Measurements from ENCODE around the gene MGMT.

MGMT gene

DNA sequence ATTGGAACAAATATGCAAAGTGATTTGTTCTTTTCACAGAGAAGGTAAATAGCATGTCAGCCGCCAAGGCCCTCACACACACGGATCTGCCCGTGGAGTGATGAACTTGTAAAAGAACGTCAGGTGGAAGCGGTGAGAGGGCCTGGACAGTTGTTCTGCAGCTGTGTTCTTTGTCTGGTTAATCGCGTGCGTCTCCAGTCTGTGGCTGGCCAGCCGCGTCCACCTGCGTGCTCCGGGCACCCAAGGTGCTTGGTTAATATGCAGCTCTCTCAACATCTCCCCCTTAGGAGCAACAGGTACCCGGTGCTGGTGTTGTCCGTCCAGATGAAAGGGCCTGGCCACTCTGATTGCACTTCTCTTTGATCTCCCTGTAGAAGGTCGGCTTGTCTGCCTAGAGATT, 162.9 kb downstream of the MGMT start:
- no peak for DNase-seq

DNA sequence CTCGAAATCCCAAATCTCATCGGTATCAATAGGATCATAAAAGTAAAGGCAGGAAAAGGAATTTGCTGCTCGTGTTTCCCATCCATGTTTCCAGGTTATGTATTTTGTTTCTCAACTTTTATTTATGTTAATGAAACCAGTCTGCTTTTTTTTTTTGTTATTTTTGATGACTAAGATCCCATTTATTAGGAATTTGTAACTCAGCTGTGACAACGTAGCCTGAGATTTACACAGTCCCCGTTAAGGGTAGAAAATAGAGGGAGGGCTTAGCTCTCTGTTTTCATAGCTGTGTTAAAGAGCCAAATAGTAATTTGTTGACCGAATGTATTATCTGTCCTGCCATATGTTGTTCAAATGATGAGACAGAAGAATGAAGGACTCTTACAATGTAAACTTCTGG, 164.0 kb downstream of the MGMT start:
- DNase-seq, result no peak

DNA sequence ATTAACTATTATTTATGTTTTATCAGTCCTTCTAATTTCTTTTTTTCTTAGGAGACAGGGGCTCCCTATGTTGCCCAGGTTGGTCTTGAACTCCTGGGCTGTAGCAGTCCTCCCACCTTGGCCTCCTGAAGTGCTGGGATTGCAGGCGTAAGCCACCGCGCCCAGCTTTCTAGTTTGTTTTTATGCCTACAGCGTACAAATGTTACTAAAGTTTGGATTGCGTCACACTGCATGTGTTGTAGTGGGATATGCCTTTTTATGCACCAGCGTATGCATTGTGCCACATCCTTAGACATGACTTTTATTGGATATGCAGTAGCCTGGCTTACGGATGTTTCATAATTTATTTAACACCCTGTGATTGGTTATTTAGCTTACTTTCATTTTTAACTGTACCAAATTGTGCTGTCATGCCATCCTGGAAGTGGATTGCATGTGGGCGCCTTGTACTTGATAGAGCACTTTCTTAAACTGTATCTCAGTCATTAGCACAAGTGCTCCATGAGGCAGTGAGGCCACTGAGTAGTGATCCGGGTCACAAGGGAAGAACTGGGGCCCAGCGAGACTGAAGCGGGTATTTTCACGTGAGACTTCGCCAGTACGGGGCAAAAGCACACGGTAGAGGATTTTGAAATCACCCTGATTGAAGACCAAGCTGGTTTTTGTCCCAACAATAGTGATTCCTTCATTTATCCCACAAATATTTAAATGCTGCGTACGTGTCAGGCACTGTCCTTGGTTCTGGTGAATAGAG, 165.0 kb downstream of the MGMT start:
- no peak for DNase-seq

- no peak for DNase-seq
Observed at GRCh38 chr10:129637010-129637409, 170.0 kb downstream of the MGMT start.

DNA sequence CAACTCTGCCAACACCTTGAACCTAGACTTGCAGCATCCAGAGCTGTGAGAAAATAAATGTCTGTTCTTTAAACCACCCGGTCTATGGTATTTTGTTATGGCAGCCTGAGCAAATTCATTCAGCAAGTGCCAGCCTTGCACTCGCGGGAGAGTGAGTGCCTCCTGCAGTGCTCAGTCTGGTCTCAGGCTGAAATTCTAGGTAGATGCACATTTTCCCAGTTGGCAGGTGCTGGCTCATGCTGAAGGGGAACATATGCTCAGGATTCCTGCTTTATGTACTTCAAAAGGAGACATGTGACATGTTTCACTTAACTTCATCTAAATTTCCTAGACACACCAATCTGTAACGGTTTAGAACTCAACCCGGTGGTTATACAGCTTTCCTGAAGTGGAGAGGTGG, 170.8 kb downstream of the MGMT start:
- DNase-seq, result no peak

DNA sequence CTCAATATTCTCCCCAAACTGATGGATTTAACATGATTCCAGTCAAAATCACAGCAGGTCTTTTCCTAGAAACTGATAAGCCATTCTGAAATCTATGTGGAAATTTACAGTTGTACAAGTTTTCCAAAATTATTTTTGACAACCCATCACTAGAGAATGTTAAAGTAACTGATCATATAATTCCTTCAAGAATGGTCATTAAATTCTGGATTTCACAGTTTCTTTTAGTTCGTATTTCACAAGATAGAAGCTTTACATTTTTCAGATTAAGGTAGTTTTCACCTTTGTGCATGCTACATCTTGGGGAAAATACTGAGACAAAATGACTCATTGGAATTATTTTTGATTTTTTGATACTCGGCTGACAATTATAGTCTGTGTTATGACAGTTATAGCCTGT, 174.3 kb downstream of the MGMT start:
- DNase-seq, result no peak

DNA sequence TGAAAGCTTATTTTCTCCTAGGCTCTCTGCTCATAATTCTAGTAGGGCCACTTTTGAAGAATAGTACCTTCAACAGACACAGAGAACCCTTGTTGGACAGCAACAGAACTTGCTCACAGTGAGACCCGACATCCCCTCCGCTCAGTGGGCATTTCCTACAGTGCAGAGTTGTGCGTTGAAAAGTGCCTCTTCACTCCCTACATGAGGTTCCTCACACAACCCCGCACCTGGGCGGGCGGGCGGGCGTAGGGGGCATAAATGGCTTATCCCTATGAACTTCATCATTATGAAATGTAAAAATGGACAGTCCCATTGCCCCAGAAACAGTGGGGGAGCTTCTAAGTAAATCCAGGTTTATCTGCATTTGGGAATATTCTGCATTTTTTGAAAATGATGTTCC, 174.9 kb downstream of the MGMT start:
- no peak for DNase-seq

GRCh38 chr10:129642427-129642826, 175.4 kb downstream of the MGMT start:
- no peak for DNase-seq

DNA sequence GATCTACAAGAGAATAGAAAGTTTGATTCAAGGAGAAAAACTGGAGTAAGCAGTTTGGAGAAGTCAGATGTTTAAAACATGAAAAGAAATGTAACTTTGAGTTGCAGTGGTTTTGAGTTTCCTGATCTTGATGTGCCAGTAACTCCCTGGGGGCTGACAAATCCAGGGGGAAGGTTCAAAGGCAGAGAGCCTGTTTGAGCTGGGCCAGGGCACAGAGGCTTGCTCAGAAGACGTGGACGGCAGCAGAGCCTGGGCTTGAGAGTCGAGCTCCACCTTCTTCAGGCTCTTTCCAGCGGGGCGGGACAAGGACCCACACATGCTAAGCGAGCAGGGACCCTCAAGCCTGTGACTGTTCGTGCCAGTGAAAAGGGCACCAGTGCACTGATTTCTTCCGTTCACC, 176.2 kb downstream of the MGMT start:
- DNase-seq, result no peak

DNA sequence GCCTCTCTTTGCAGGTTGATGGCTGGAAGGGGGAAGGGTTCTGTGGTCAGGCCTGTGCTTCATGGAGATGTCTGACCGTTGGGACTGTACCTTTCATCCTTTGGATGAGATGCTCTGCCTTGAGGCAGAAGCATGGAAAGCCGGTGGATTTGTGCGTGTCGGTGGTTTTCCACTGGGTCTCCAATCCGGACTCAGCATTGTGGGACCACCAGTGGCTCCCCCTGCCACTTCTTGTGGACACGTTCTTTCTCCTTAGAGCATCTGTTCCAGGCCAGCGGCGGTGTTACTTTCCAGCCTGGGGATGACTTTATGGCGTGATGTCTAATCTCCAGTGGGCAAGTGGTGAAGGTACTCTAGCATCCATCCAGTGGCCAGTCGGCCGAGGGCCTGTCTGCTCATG, 178.4 kb downstream of the MGMT start:
- DNase-seq, result no peak

DNA sequence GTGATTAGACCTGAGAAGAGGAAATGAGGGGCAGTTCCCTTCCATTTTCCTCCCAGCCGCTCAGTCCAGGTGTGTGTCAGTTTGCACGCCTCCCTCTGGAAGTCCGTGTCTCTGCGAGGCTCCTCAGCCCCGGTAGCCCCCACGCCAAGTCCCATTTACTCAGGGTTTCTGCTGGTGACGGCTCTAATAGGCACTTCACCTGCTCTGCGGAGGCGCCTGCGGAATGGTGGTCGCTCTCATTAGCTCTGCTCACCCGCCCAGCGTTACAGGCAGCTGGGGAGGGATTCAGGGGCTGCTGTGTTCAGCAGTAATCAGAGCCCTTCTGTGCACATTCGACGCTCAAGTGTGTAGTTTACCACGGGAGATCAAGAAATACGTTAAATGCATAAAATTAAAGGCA, 179.9 kb downstream of the MGMT start:
- DNase-seq, result no peak

- no peak for DNase-seq
Observed at GRCh38 chr10:129647590-129647989, 180.5 kb downstream of the MGMT start.

DNA sequence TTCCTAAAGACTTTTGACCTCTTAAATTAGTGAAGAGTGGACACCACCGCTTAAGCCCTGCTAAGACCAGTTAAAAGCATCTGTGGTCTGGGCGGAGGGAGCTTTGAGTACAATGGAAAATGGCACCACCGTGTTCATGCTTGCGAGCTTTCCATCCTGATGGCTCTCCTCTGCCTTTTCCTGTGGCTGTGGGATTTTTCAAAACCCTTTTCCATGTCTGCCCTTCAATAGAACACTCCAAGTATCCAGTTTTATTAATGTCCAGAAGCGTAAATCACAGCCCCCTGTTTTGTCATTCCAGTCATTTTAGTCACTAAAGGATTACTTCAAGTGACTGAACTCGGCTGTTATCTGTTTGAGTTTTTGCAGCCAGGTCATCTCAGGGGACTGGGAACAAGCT, 181.8 kb downstream of the MGMT start:
- no peak for DNase-seq

- DNase-seq, result no peak
Observed at GRCh38 chr10:129652021-129652420, 185.0 kb downstream of the MGMT start.

DNA sequence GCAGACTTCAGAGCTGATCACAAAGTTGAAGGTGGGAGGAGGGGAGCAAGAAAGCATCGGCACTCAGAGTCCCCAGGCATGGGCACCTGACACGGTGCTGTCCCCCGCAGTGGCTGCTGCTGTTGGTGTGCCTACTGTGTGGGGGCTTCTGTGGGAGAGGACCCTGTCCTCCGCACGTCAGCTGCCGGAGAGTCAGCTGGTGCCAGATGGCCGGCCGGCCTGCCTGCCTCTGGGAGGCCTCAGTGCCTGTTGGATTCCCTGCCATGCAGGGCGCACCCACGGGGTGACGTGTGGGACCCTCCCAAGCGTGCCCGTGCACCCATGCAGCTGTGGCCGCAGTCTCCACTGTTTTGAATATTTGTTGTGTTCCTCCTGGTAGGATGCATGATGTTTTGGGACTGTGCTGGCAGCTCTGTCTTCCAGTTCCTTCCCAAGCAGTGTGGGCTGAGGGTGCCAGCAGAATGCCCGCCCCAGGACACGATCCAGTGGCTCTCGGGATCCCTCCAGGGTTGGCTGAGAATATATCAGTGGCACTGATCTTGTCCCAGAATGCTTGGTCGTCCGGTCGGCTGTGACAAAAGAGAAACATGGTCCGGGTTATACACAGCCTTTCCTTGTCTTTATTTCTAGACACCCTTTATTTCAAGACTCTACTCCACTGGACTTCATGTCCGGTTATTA, 185.6 kb downstream of the MGMT start:
- no peak for DNase-seq

DNA sequence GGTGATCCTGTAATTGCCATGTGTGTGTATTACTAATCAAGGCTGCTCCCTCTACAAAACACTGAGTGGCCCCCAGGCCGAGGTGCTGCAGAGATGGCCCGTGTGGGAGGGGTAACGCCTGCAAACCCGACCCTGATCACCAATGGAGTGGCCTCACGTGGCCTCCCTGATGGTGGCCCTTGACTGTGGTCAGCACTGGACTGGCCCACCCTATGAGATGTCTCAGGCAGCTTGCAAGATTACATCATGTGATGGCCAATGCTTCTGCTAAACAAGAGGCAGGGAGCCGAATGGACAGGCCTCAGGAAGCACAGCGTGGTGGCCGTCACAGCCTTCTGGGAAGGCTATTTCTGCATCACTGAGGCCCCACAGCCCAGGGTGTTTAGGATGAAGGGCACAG, 186.4 kb downstream of the MGMT start:
- no peak for DNase-seq

DNA sequence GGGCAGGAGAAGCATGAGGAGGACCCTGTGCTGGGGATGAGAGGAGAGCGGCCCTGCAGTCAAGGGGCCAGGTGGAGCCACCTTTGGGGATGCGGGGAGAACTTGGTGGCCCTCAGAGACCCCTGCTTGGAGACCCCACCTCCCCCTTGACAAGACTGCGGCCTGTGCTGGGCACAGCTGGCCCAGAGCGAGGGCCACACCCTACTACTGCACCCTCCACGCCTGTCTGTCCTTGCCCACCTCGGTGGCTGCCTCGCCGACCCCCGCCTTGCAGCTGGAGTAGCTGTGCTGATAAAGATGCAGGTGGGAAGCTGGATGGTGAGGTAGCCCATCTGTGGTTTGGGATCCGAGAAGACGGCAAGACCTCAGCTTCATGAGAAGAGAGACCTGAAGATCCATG, 186.8 kb downstream of the MGMT start:
- DNase-seq, result no peak

GRCh38 chr10:129654461-129654860, 187.4 kb downstream of the MGMT start:
- DNase-seq, result no peak

DNA sequence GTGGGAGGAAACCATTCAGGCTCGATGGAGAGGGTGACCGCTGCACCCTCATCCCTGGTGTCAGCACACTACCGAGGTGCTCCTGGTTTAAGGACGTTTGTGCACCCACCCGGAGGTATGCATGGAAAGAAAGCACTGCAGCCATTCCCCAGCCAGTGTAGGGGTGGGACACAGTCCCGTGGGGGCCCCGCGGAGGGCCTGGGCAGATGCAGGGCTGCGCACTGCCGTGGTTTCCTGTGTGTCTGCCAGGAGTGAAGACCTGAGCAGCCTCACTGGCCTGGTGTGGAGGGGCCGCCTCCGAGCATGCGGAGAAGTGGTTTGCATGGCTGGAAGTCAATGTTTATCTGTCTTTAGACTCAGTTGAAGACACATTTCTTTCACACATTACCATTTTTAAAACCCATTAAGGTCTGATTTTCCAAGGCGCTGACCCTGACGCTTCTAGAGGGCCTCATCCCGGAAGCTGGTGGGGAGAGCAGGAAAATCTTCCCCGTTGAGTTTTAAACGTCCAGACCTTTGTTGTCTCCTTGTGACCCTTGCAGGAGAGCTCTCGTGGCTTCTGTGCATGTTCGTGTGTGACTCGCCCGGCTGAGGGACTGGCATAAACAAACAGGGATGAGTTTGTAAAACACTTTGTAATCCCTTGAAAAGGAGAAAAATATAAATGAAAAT, 188.1 kb downstream of the MGMT start:
- DNase-seq, result no peak

DNA sequence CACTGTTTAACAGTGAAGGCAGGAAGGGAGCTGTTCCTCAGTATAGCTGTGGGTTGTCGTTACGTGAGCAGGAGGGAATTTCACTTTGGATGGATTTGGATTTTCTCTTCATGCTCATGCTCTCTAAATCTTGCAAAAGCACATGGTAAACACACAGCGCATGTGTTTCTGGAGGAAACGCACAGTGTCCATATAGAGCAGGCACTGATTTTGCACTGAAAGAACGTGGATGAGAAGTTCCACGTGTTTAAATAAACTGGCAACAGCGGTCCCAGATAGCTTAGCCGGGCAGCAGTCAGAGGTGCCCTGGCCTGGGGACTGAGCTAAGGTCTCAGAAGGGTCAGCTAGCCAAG, 188.6 kb downstream of the MGMT start:
- DNase-seq, result no peak

DNA sequence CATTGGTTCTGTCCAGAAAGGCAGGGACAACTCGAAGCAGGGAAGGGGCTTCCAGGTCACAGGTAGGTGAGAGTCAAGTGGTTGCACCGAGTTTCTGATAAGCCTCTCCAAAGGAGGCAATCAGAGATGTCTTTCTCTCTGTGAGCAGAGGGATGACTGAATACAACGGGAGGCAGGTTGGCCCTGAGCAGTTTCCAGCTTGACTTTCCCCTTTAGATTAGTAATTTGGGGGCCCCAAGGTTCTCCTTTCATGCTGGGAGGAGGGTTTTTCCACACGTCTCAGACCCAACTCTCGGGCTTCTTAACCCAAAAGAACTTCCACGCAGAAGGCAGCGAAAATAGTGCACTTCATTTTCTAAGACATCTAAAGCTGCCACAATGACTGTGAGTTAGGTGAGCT, 189.6 kb downstream of the MGMT start:
- DNase-seq, result no peak

DNA sequence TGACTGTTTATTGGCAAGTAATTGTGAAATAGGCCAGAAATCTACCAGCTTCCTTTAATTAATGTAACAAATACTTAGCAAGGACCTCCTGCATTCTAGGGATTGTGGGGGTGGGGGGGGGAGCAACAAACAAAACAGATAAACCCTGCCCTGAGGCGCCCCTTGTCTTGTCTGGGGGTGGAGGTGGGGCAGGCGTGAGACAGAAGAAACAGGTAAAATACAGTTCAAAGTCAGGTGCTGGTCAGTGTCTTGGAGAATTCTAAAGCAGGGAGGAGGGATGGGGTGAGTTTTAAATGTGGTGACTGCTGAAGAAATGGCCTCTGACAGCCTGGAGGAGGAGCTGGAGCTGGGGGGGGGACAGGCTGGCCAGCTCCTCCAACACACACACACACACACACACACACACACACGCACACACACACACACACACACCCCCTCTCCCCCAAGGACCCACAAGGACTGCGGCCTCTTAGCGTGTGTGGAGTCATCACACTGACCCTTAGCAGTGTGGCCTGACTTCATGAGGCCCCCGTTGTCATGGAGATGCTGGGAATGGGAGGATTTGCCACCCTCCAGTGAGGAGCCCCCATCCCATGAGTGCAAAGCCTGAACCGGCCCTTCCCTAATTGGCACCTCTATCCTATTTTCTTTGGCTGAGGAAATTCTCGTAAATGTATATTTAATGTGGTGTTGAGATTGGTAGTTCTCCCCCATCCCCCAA, 190.4 kb downstream of the MGMT start:
- no peak for DNase-seq

- DNase-seq, result no peak
Observed at GRCh38 chr10:129658376-129659072, 191.5 kb downstream of the MGMT start.
